NCI-H146 treated with DMSO at 0.1 percent for 48 hours (cell line): ENCODE measurements around the gene ALOX15.
"Not testable (repeated sequence)": the region's sequence is repeated elsewhere in the genome, so short reads cannot be mapped to it uniquely, and the experiment has no call there.

Experiments used
- DNase-seq: peaks from one replicate; lab custom pipeline; 2025; ENCODE audit not compliant: unreplicated experiment; lab: John Stamatoyannopoulos, UW

The ALOX15 gene

GRCh38 chr17:4652997-4653396, 11.5 kb upstream of the ALOX15 start:
- DNase-seq, result no peak

GRCh38 chr17:4648741-4649140, 7.3 kb upstream of the ALOX15 start:
- peak; percentile 96 for DNase-seq

- DNase-seq, result no peak
Observed at GRCh38 chr17:4645642-4646041, 4.2 kb upstream of the ALOX15 start.

- DNase-seq, result no peak
Observed at GRCh38 chr17:4643676-4644075, 2.2 kb upstream of the ALOX15 start.

GRCh38 chr17:4642286-4642685, 808 bp upstream of the ALOX15 start:
- no peak for DNase-seq

GRCh38 chr17:4640569-4641188, 799 bp downstream of the ALOX15 start:
- DNase-seq, result not testable (repeated sequence)

GRCh38 chr17:4639301-4640059, 2.0 kb downstream of the ALOX15 start:
- DNase-seq, result peak; percentile 10

- DNase-seq, result not testable (repeated sequence)
Observed at GRCh38 chr17:4638766-4639165, 2.7 kb downstream of the ALOX15 start.

- DNase-seq, result no peak
Observed at GRCh38 chr17:4636474-4637100, 4.9 kb downstream of the ALOX15 start.

GRCh38 chr17:4635823-4636375, 5.6 kb downstream of the ALOX15 start:
- no peak for DNase-seq

GRCh38 chr17:4634976-4635375, 6.5 kb downstream of the ALOX15 start:
- no peak for DNase-seq

- no peak for DNase-seq
Observed at GRCh38 chr17:4633643-4634042, 7.8 kb downstream of the ALOX15 start.

GRCh38 chr17:4632581-4632920, 8.9 kb downstream of the ALOX15 start:
- DNase-seq, result no peak

GRCh38 chr17:4631836-4632580, 9.5 kb downstream of the ALOX15 start:
- DNase-seq, result no peak

GRCh38 chr17:4631431-4631830, 10.0 kb downstream of the ALOX15 start:
- DNase-seq, result no peak

- no peak for DNase-seq
Observed at GRCh38 chr17:4626734-4627256, 14.7 kb downstream of the ALOX15 start.

- DNase-seq, result no peak
Observed at GRCh38 chr17:4625181-4625617, 16.3 kb downstream of the ALOX15 start.

- DNase-seq, result not testable (repeated sequence)
Observed at GRCh38 chr17:4624451-4624911, 17.0 kb downstream of the ALOX15 start.

- no peak for DNase-seq
Observed at GRCh38 chr17:4623249-4623648, 18.2 kb downstream of the ALOX15 start.

GRCh38 chr17:4622375-4622774, 19.1 kb downstream of the ALOX15 start:
- DNase-seq, result no peak

GRCh38 chr17:4620531-4621101, 20.9 kb downstream of the ALOX15 start:
- DNase-seq, result no peak
